Heart left ventricle (tissue), 16 donors: ENCODE measurements around the gene BAMBI. TPM values are rescaled to one million over a fixed set of nuclear protein-coding genes. Genes with fewer than 3 reads are reported as not detected.

Experiments
- ATAC-seq, 4 donors: fragments of 200-7000 bp; cut with Tn5 transposase; one replicate each; pipeline ENCODE4 v1.9.1; 2020 to 2022; ENCODE audit warnings: moderate library complexity in 4 of 4, mild to moderate bottlenecking in 3 of 4, moderate number of reproducible peaks in 1 of 4
- DNase-seq, 5 donors: peaks; one replicate each; pipeline ENCODE4 v3.0.0-alpha.2; 2020
- H3K27ac ChIP-seq, 12 donors: fragments of 200-600 bp; sonication (generic) in 4 of 12; one replicate each; pipeline versions ENCODE4 v1.5.0 to v1.8.0; 2016 to 2022; ENCODE audit warnings: mild to moderate bottlenecking in 2 of 12
- H3K27me3 ChIP-seq, 9 donors: fragments of 200-600 bp; sonication (generic) in 2 of 9; one replicate each; pipeline versions ENCODE4 v1.5.1 to v1.8.0; 2016 to 2022; ENCODE audit warnings: mild to moderate bottlenecking in 3 of 9
- H3K36me3 ChIP-seq, 9 donors: fragments of 200-600 bp; sonication (generic) in 2 of 9; one replicate each; pipeline versions ENCODE4 v1.5.0 to v1.8.0; 2018 to 2022; ENCODE audit warnings: mild to moderate bottlenecking in 2 of 9
- H3K4me1 ChIP-seq, 12 donors: fragments of 200-600 bp; sonication (generic) in 4 of 12; one replicate each; pipeline versions ENCODE4 v1.5.0 to v1.8.0; 2016 to 2022; ENCODE audit warnings: mild to moderate bottlenecking in 3 of 12
- H3K4me3 ChIP-seq, 12 donors: fragments of 200-600 bp; sonication (generic) in 4 of 12; one replicate each; pipeline versions ENCODE4 v1.5.0 to v1.8.0; 2017 to 2022; ENCODE audit warnings: mild to moderate bottlenecking in 9 of 12, moderate library complexity in 4 of 12
- H3K9me3 ChIP-seq, 12 donors: fragments of 200-600 bp; sonication (generic) in 4 of 12; one replicate each; pipeline versions ENCODE4 v1.5.0 to v1.8.0; 2016 to 2022; ENCODE audit warnings: mild to moderate bottlenecking in 1 of 12
- CTCF ChIP-seq, 12 donors: fragments of 200-600 bp; sonication (generic) in 4 of 12; IDR thresholded peaks; one replicate each; pipeline versions ENCODE4 v1.5.0 to v1.8.0; 2018 to 2022; ENCODE audit warnings: antibody characterized with exemption in 12 of 12, mild to moderate bottlenecking in 5 of 12
- POLR2A ChIP-seq, 2 donors: fragments of 450-650 bp; IDR thresholded peaks; one replicate each; pipeline ENCODE4 v1.6.1; 2017; ENCODE audit warnings: antibody characterized with exemption in 2 of 2, mild to moderate bottlenecking in 2 of 2, moderate library complexity in 2 of 2
- WGBS, 4 donors: extraction: QIAGEN DNeasy Blood & Tissue Kit in 2 of 4; methylation state at CpG; one replicate each; pipeline versions ENCODE4 v1.1.5 to v1.1.7; 2013 to 2018; 5-methylcytosine and 5-hydroxymethylcytosine counted together
- intact Hi-C, 10 donors: fragments of 100-400 bp; cut with DNase I; formaldehyde crosslinking; loops; one replicate each; pipeline versions ENCODE4 v1.11.1 to v1.14.2; 2022
- polyA plus RNA-seq, 2 donors: library from polyadenylated mRNA; stranded (reverse); fragments of 200-250 nt; gene quantifications; one replicate each; pipeline ENCODE4 v1.2.3, GENCODE V29; 2013
- total RNA-seq, 9 donors: library from RNA; depleted of rRNA in 2 of 9; stranded (reverse); fragments of >200 nt in 2 of 9; fragmentation: NEBNext Ultra II Directional in 3 of 9; extraction: Animal tissue kit (Norgen Biotek cat#: 25700) in 3 of 9; gene quantifications; one replicate each; pipeline versions ENCODE4 v1.1.0 to v1.2.4, GENCODE V29; 2016 to 2023
- donor health status: ischemic (EF 13 %, LVEDD 7.1; RV severe dilation, severe dysfunction).
- donor health status: healthy with polysubstance abuse.
- donor health status: DM: no; HTN: yes; CAD: no.
- donor health status: DM: no; HTN: no; CAD: no.
- donor health status: ischemic (EF 25% LVEDD 6.9; RV normal size, moderate dysfunction).
- donor health status: ischemic (EF 25% LVEDD 5.7; RV mildly dilated, moderate dysfunction).
- donor health status: healthy.
- donor health status: DM: yes; HTN: yes; CAD: no.
- donor health status: ischemic (EF 35%, LVEDD 5.7; RV mildly dilated, moderate dysfunction).
- donor health status: nonischemic (EF 11% LVEDD 7.7; RV severe dilation, severe dysfunction).
- donor health status: DM: yes; HTN: yes; CAD: no.
- donor health status: PGD.
- donor health status: ischemic (EF 29% LVEDD 5.4; RV normal size, mild dysfunction).
- donor health status: nonischemic (EF 23%, LVEDD 6.1; RV moderate dilation, normal function).

Gene BAMBI
- total and polyA plus RNA-seq, 11 donors = 5.3 to 53.3 (median 24.8) TPM

DNA sequence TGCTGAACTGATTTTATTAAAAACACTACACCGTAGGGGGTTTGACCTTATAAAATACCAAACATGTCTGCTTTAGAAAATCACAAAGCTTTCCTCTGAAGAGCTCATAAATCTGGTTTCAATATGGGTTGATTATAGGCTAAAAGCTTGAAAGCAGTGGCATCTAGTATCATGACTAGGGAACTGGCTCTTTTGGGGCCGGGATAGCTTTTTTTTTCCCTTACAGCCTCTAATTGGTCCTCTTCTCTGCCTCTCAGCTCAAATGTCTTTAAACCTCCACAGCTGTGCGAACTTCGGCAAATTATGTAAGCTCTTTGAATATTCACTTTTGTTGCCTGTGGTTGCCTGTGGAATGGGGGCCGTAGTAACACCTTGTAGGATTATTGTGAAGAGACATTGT lies 8.4 kb downstream of the BAMBI start:
- H3K9me3 ChIP-seq = no peaks in the 10 kb centered on the region
- H3K4me1 ChIP-seq = peaks cover 0 to 44% (median 20%) of the 10 kb centered on the region in 12 donors
- no peak overlapping the region for H3K27ac ChIP-seq
- no peak for TF ChIP-seq POLR2A (IDR thresholded peaks at IDR 0.05)
- no peak for TF ChIP-seq CTCF (IDR thresholded peaks at IDR 0.05)
- DNase-seq = no peak
- H3K27me3 ChIP-seq = peaks cover 0 to 13% (median 0%) of the 10 kb centered on the region in 9 donors
- intact Hi-C loops = loop anchor here in 1 of 10 donors (10.0 kb wide), 1 partner anchor 119 kb away; no protein-coding TSS in a partner anchor
- no peak overlapping the region for H3K4me3 ChIP-seq
- WGBS, 4 donors = 86 to 92% (median 88%) methylated on average over 5 of the region's 5 CpGs
- ATAC-seq = no peak
- H3K36me3 ChIP-seq = peaks cover 0 to 30% (median 0%) of the 10 kb centered on the region in 9 donors

GRCh38 chr10:28686835-28687682 lies 9.7 kb downstream of the BAMBI start:
- H3K27ac ChIP-seq = peak overlapping the region in 1 of 12 donors; percentile 21
- no peak for ATAC-seq
- intact Hi-C loops = loop anchor here in 1 of 10 donors (10.0 kb wide), 1 partner anchor 118 kb away; no protein-coding TSS in a partner anchor

DNA sequence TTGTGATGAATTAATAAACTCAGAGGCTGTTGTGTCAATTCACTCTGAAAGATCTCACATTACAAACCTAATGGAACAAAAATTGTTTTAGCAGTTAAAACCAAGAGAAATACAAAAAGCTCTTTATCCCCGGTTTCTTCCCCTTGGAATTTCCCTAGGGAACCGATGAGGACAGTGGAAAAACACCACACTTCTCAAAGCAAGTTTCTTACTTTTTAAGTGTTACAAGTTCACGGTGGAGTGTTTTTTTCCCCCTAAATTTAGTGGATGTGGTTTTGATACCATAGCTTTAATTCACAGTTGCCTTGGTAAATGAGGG lies 10.3 kb downstream of the BAMBI start:
- WGBS, 4 donors = 48 to 61% (median 56%) methylated on average over 3 of the region's 3 CpGs
- Histone ChIP-seq H3K9me3 (no peaks in the 10 kb centered on the region), H3K4me3 (no peak overlapping the region), H3K27ac (no peak overlapping the region), H3K4me1 (peaks cover 0 to 31% (median 6%) of the 10 kb centered on the region in 12 donors), H3K27me3 (no peaks in the 10 kb centered on the region), H3K36me3 (peaks cover 0 to 17% (median 0%) of the 10 kb centered on the region in 9 donors)
- TF ChIP-seq CTCF (IDR thresholded peaks at IDR 0.05) (no peak), POLR2A (IDR thresholded peaks at IDR 0.05) (no peak)
- ATAC-seq (no peak), DNase-seq (no peak)
- intact Hi-C loops = loop anchor here in 1 of 10 donors (10.0 kb wide), 1 partner anchor 117 kb away; no protein-coding TSS in a partner anchor

More at GRCh38 chr10:28686835-28687682, 9.7 kb downstream of the BAMBI start:
- TF ChIP-seq POLR2A (IDR thresholded peaks at IDR 0.05) (no peak), CTCF (IDR thresholded peaks at IDR 0.05) (no peak)
- no peak overlapping the region for H3K4me3 ChIP-seq
- H3K4me1 ChIP-seq = peaks cover 0 to 35% (median 10%) of the 10 kb centered on the region in 12 donors
- H3K9me3 ChIP-seq = no peaks in the 10 kb centered on the region
- peaks cover 0 to 23% (median 0%) of the 10 kb centered on the region in 9 donors for H3K36me3 ChIP-seq
- DNase-seq = no peak
- WGBS, 4 donors = 65 to 71% (median 69%) methylated on average over 4 of the region's 4 CpGs
- peaks cover 0 to 2% (median 0%) of the 10 kb centered on the region in 9 donors for H3K27me3 ChIP-seq

- H3K27me3 ChIP-seq = peaks cover 0 to 6% (median 0%) of the 10 kb centered on the region in 9 donors
- H3K9me3 ChIP-seq = no peaks in the 10 kb centered on the region
- H3K4me1 ChIP-seq = peaks cover 0 to 16% (median 2%) of the 10 kb centered on the region in 12 donors
- no peak for ATAC-seq
- H3K36me3 ChIP-seq = no peaks in the 10 kb centered on the region
- no peak for TF ChIP-seq CTCF (IDR thresholded peaks at IDR 0.05)
- no peak for TF ChIP-seq POLR2A (IDR thresholded peaks at IDR 0.05)
- no peak overlapping the region for H3K27ac ChIP-seq
- WGBS, 4 donors = 67 to 78% (median 70%) methylated on average over 2 of the region's 2 CpGs
- H3K4me3 ChIP-seq = no peak overlapping the region
- intact Hi-C loops = no loop called here
- DNase-seq = no peak
Measured at GRCh38 chr10:28690545-28690944, 13.2 kb downstream of the BAMBI start.
